ENCODE measurements around the gene MCAM. TPM values are rescaled to one million over a fixed set of nuclear protein-coding genes. Genes with fewer than 3 reads are reported as not detected.
A peak's percentile ranks its signal among the peaks of the same experiment; 100 is the strongest.

The MCAM gene
- total RNA-seq, 1 experiment from 2014 or later = 124 TPM

DNA sequence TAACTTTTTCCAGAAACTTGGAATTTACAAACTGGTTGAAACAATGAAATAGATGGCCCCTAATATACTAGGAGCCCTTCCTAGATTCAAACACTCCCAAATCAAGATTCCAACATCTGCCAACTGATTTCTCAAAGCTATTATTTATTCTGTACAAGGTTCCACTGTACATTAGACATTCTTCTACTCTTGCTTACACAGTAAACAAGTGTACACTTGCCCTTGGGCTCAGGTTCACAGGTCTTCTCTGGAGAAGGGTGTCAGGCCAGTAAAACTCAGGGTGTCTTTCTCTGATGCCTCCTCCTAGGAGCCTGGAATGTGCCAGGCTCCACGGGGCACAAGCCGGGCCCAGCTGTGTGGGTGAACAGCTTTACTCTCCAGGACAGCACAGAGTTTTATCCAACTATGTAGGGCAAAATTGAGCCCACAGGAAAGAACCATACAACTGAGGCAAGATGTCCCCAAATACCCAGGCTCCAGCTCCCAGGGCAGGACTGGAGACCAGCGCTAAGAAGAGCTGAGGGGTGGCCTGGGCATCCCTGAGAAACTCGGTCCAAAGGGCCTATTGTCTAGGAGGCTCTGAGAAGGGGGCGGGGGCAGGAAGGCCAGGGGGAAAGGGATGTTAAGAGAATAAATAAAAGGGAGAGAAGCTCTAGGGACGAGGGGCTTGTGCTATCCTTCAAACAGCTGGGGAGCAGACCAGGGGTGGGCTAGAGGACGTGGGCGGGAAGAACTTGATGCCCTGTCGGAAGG lies 38.3 kb upstream of the MCAM start:
- Histone ChIP-seq H3K27ac (ENCODE audit: low read length) (no peak overlapping the region), H3K36me3 (ENCODE audit: low read depth, low read length) (no peaks in the 10 kb centered on the region), H4K20me1 (ENCODE audit: low read length) (no peaks in the 10 kb centered on the region), H2AFZ (ENCODE audit: low read length) (no peak overlapping the region), H3K79me2 (ENCODE audit: low read length) (no peaks in the 10 kb centered on the region), H3K4me1 (ENCODE audit: insufficient read depth, low read length) (peaks cover 11% of the 10 kb centered on the region), H3K9ac (ENCODE audit: low read length) (no peak overlapping the region), H3K27me3 (ENCODE audit: low read length) (no peaks in the 10 kb centered on the region), H3K4me3 (ENCODE audit: low read length) (no peak overlapping the region), H3K4me2 (ENCODE audit: low read length) (no peak overlapping the region), H3K9me3 (ENCODE audit: low read length) (no peaks in the 10 kb centered on the region), H3K9me2 (replicated peaks; ENCODE audit: low read length) (no peaks in the 10 kb centered on the region), H3F3A (ENCODE audit: low read length, unreplicated experiment) (no peaks in the 10 kb centered on the region)
- no peak for DNase-seq
- ATAC-seq = no peak
- BruUV-seq (replicated peaks) = no TSS peak
- ChIA-PET CTCF (interaction anchor here (0.5 to 1.8 kb wide), 6 partner anchors 13 to 26 kb away, joined by 3 to 15 read pairs (median 4); partner anchors contain the start of gene USP2), POLR2A (ENCODE audit: unreplicated experiment) (interaction anchor here (0.8 kb wide), 1 partner anchor 183 kb away, joined by 3 read pairs; no protein-coding TSS in a partner anchor)
- intact Hi-C loops (cut with micrococcal nuclease) = no loop called here
- TF ChIP-seq EZH2 (IDR thresholded peaks at IDR 0.05; ENCODE audit: low read length, unreplicated experiment) = no peak
- TF ChIP-seq EZH2phosphoT487 (IDR thresholded peaks at IDR 0.05; ENCODE audit: borderline replicate concordance, low read length) = no peak
- TF ChIP-seq, protein P1, sequence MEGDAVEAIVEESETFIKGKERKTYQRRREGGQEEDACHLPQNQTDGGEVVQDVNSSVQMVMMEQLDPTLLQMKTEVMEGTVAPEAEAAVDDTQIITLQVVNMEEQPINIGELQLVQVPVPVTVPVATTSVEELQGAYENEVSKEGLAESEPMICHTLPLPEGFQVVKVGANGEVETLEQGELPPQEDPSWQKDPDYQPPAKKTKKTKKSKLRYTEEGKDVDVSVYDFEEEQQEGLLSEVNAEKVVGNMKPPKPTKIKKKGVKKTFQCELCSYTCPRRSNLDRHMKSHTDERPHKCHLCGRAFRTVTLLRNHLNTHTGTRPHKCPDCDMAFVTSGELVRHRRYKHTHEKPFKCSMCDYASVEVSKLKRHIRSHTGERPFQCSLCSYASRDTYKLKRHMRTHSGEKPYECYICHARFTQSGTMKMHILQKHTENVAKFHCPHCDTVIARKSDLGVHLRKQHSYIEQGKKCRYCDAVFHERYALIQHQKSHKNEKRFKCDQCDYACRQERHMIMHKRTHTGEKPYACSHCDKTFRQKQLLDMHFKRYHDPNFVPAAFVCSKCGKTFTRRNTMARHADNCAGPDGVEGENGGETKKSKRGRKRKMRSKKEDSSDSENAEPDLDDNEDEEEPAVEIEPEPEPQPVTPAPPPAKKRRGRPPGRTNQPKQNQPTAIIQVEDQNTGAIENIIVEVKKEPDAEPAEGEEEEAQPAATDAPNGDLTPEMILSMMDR (conservative IDR thresholded peaks at IDR 0.05; ENCODE audit: low read depth, low read length) = no peak

DNA sequence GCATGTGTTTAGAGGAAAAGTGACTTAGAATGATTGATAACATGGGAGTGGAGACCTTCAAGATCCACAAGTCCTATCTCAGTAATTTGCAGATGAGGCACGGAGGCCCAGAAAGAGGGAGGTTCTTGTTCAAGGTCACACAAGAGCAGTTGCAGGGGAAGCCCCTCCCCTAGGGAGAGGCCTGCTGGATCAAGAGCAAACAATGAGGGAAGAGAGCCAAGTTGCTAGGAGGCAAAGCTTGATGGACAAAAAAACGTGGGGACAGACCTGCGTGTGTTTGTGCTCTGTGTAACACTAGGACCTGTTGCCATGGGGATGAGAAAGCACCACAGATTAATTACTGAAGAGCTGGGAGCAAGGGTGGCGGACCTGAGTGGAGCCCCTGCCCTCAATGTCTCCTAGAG lies 35.9 kb upstream of the MCAM start:
- H3K9me2 ChIP-seq (replicated peaks; ENCODE audit: low read length) = no peaks in the 10 kb centered on the region
- no peaks in the 10 kb centered on the region for H3K9me3 ChIP-seq (ENCODE audit: low read length)
- no peak overlapping the region for H3K27ac ChIP-seq (ENCODE audit: low read length)
- no peak for ATAC-seq
- H3K27me3 ChIP-seq (ENCODE audit: low read length) = no peaks in the 10 kb centered on the region
- TF ChIP-seq EZH2 (IDR thresholded peaks at IDR 0.05; ENCODE audit: low read length, unreplicated experiment) (no peak), EZH2phosphoT487 (IDR thresholded peaks at IDR 0.05; ENCODE audit: borderline replicate concordance, low read length) (no peak)
- TF ChIP-seq, protein P1 (conservative IDR thresholded peaks at IDR 0.05; ENCODE audit: low read depth, low read length) = no peak
- no peak overlapping the region for H3K4me2 ChIP-seq (ENCODE audit: low read length)
- no peaks in the 10 kb centered on the region for H3F3A ChIP-seq (ENCODE audit: low read length, unreplicated experiment)
- BruUV-seq (replicated peaks) = no TSS peak
- H3K36me3 ChIP-seq (ENCODE audit: low read depth, low read length) = no peaks in the 10 kb centered on the region
- H4K20me1 ChIP-seq (ENCODE audit: low read length) = no peaks in the 10 kb centered on the region
- H3K9ac ChIP-seq (ENCODE audit: low read length) = no peak overlapping the region
- CTCF ChIA-PET = no interaction called here
- no peak overlapping the region for H2AFZ ChIP-seq (ENCODE audit: low read length)
- POLR2A ChIA-PET (ENCODE audit: unreplicated experiment) = interaction anchor here (0.6 kb wide), 1 partner anchor 111 kb away, joined by 5 read pairs; no protein-coding TSS in a partner anchor
- no peaks in the 10 kb centered on the region for H3K79me2 ChIP-seq (ENCODE audit: low read length)
- no peaks in the 10 kb centered on the region for H3K4me1 ChIP-seq (ENCODE audit: insufficient read depth, low read length)
- intact Hi-C loops (cut with micrococcal nuclease) = no loop called here
- DNase-seq = peak; percentile 29
- H3K4me3 ChIP-seq (ENCODE audit: low read length) = no peak overlapping the region

DNA sequence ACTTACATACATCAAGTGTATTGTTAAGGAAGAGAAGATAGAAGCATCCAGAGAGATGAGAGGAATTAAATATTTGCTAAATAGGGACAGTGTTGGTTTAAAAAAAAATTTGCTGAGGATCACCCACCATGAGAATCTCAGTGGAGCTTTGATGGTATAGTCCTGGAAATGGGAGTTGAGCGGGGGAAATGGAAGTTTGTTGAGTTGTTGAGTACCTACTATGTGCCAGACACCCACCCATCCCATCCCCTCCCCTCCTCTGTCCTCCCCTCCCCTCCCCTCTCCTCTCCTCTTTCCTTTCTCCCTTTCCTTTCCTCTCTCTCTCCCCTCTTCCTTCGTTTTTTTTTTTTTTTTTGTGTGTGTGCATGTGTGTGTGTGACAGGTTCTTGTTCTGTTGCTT lies 34.3 kb upstream of the MCAM start:
- POLR2A ChIA-PET (ENCODE audit: unreplicated experiment) = no interaction called here
- no peaks in the 10 kb centered on the region for H3K9me2 ChIP-seq (replicated peaks; ENCODE audit: low read length)
- intact Hi-C loops (cut with micrococcal nuclease) = no loop called here
- CTCF ChIA-PET = interaction anchor here (0.7 kb wide), 1 partner anchor 26 kb away, joined by 3 read pairs; no protein-coding TSS in a partner anchor
- no peak overlapping the region for H3K4me3 ChIP-seq (ENCODE audit: low read length)
- H3K4me2 ChIP-seq (ENCODE audit: low read length) = no peak overlapping the region
- no peaks in the 10 kb centered on the region for H3K27me3 ChIP-seq (ENCODE audit: low read length)
- H2AFZ ChIP-seq (ENCODE audit: low read length) = no peak overlapping the region
- no peaks in the 10 kb centered on the region for H3K9me3 ChIP-seq (ENCODE audit: low read length)
- BruUV-seq (replicated peaks) = no TSS peak
- TF ChIP-seq EZH2 (IDR thresholded peaks at IDR 0.05; ENCODE audit: low read length, unreplicated experiment) = no peak
- TF ChIP-seq, protein P1 (conservative IDR thresholded peaks at IDR 0.05; ENCODE audit: low read depth, low read length) = no peak
- TF ChIP-seq EZH2phosphoT487 (IDR thresholded peaks at IDR 0.05; ENCODE audit: borderline replicate concordance, low read length) = no peak
- no peaks in the 10 kb centered on the region for H3F3A ChIP-seq (ENCODE audit: low read length, unreplicated experiment)
- H3K9ac ChIP-seq (ENCODE audit: low read length) = no peak overlapping the region
- no peak overlapping the region for H3K27ac ChIP-seq (ENCODE audit: low read length)
- ATAC-seq (no peak), DNase-seq (no peak)
- H4K20me1 ChIP-seq (ENCODE audit: low read length) = no peaks in the 10 kb centered on the region
- H3K79me2 ChIP-seq (ENCODE audit: low read length) = no peaks in the 10 kb centered on the region
- H3K4me1 ChIP-seq (ENCODE audit: insufficient read depth, low read length) = no peaks in the 10 kb centered on the region
- H3K36me3 ChIP-seq (ENCODE audit: low read depth, low read length) = no peaks in the 10 kb centered on the region
